ENCODE measurements around the gene GARIN5A. TPM values are rescaled to one million over a fixed set of nuclear protein-coding genes. Genes with fewer than 3 reads are reported as not detected.

GARIN5A gene
- total RNA-seq, 1 donor from 2014 or later, result 1.9 TPM

GRCh38 chr19:50458396-50459066 is 18.1 kb downstream of the GARIN5A start:
- no peak overlapping the region for H3K27ac Mint-ChIP-seq
- DNase-seq (ENCODE audit: extremely low spot score, unreplicated experiment), result no peak
- H3K36me3 Mint-ChIP-seq, result no peaks in the 10 kb centered on the region
- H3K4me3 Mint-ChIP-seq, result no peak overlapping the region
- H3K9me3 Mint-ChIP-seq, result no peaks in the 10 kb centered on the region
- H3K27me3 Mint-ChIP-seq, result peaks cover 4% of the 10 kb centered on the region
- TF ChIP-seq CTCF (conservative IDR thresholded peaks at IDR 0.05), result no peak
- peaks cover 5% of the 10 kb centered on the region for H3K4me1 Mint-ChIP-seq (ENCODE audit: unreplicated experiment)

DNA sequence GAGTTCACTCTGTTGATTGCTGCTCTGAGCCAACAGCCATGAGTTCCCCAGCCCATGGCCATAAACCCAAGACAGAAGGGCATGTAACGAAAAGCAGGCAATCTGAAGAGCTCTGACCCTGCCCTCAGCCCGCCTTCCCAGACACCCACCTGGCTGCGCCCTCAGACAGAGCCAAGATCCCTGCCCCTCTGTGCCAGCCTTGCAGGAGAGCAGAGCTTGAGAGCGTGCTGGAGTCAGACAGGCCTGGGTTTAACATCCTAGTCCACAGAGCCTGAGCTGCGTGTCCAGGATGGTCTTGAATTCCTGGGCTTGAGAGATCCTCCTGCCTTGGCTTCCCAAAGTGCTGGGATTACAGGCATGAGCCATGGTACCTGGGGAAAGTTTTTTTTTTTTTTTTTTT is 19.3 kb downstream of the GARIN5A start:
- no peak overlapping the region for H3K4me3 Mint-ChIP-seq
- no peaks in the 10 kb centered on the region for H3K9me3 Mint-ChIP-seq
- no peak for DNase-seq (ENCODE audit: extremely low spot score, unreplicated experiment)
- H3K36me3 Mint-ChIP-seq, result no peaks in the 10 kb centered on the region
- peaks cover 5% of the 10 kb centered on the region for H3K4me1 Mint-ChIP-seq (ENCODE audit: unreplicated experiment)
- peaks cover 7% of the 10 kb centered on the region for H3K27me3 Mint-ChIP-seq
- H3K27ac Mint-ChIP-seq, result no peak overlapping the region
- TF ChIP-seq CTCF (conservative IDR thresholded peaks at IDR 0.05), result no peak

DNA sequence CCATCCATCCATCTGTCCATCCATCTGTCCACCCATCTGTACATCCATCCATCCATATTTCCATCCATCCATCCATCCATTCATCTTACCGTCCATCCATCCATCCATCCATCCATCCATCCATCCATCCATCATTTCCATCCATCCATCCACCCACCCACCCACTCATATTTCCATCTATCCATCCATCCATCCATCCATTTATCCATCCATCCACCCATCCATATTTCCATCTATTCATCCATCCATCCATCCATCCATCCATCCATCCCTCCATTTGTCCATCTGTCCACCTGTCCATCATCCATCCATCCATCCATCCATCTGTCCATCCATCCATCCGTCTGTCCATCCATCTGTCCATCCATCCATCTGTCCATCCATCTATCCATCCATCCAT is 20.7 kb downstream of the GARIN5A start:
- Mint-ChIP-seq H3K27me3 (peaks cover 10% of the 10 kb centered on the region), H3K9me3 (no peaks in the 10 kb centered on the region), H3K4me1 (ENCODE audit: unreplicated experiment) (no peaks in the 10 kb centered on the region), H3K36me3 (no peaks in the 10 kb centered on the region), H3K27ac (no peak overlapping the region), H3K4me3 (no peak overlapping the region)
- TF ChIP-seq CTCF (conservative IDR thresholded peaks at IDR 0.05), result no peak
- DNase-seq (ENCODE audit: extremely low spot score, unreplicated experiment), result no peak

GRCh38 chr19:50453243-50453642 is 23.4 kb downstream of the GARIN5A start:
- Mint-ChIP-seq H3K36me3 (no peaks in the 10 kb centered on the region), H3K4me3 (no peak overlapping the region), H3K27ac (no peak overlapping the region), H3K9me3 (no peaks in the 10 kb centered on the region), H3K4me1 (ENCODE audit: unreplicated experiment) (no peaks in the 10 kb centered on the region), H3K27me3 (peaks cover 10% of the 10 kb centered on the region)
- TF ChIP-seq CTCF (conservative IDR thresholded peaks at IDR 0.05), result no peak
- no peak for DNase-seq (ENCODE audit: extremely low spot score, unreplicated experiment)

DNA sequence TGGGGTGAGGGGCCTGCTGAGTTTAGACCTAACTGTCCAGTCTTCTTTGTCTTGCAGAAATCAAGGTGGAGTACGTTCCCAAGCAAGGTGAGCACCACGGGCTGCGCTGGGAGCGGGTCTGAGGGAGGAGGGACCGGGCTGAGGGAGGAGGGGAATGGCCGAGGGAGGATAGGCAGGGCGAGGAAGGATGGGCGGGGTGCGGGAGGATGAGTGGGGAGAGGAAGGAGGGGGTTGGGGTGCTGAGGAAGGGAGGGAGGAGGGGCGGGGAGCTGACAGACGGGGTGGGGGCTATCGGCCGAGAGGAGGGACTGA is 25.5 kb downstream of the GARIN5A start:
- H3K27ac Mint-ChIP-seq, result no peak overlapping the region
- H3K36me3 Mint-ChIP-seq, result no peaks in the 10 kb centered on the region
- no peak overlapping the region for H3K4me3 Mint-ChIP-seq
- TF ChIP-seq CTCF (conservative IDR thresholded peaks at IDR 0.05), result no peak
- peaks cover 10% of the 10 kb centered on the region for H3K27me3 Mint-ChIP-seq
- no peaks in the 10 kb centered on the region for H3K4me1 Mint-ChIP-seq (ENCODE audit: unreplicated experiment)
- H3K9me3 Mint-ChIP-seq, result no peaks in the 10 kb centered on the region
- no peak for DNase-seq (ENCODE audit: extremely low spot score, unreplicated experiment)

Data from type B pancreatic cell (in vitro differentiated cells).